T-helper 2 cell (primary cell): Measurements from ENCODE around the gene DBNL.
A peak's percentile ranks its signal among the peaks of the same experiment; 100 is the strongest.

Source experiments
- DNase-seq, 5 experiments: peaks; one replicate each; pipeline versions ENCODE4 v3.0.0 to v3.0.0-alpha.2; 2012 to 2022

Gene DBNL

GRCh38 chr7:44043902-44044301, 600 bp upstream of the DBNL start:
- no peak for DNase-seq

- DNase-seq, result peak in 1 of 5 experiments; percentile 61
Measured at GRCh38 chr7:44045226-44046014, 918 bp downstream of the DBNL start.

- peak in 2 of 5 experiments; percentile 67 to 78 for DNase-seq
Measured at GRCh38 chr7:44046321-44047061, 2.0 kb downstream of the DBNL start.

- no peak for DNase-seq
Measured at GRCh38 chr7:44048031-44048795, 3.7 kb downstream of the DBNL start.

GRCh38 chr7:44050121-44050914, 5.8 kb downstream of the DBNL start:
- DNase-seq, result no peak

GRCh38 chr7:44050915-44051560, 6.5 kb downstream of the DBNL start:
- DNase-seq, result no peak

- DNase-seq, result no peak
Measured at GRCh38 chr7:44051611-44052220, 7.2 kb downstream of the DBNL start.

- no peak for DNase-seq
Measured at GRCh38 chr7:44052771-44053365, 8.4 kb downstream of the DBNL start.

GRCh38 chr7:44056681-44057080, 12.2 kb downstream of the DBNL start:
- DNase-seq, result no peak

- DNase-seq, result no peak
Measured at GRCh38 chr7:44057181-44057848, 12.8 kb downstream of the DBNL start.

- no peak for DNase-seq
Measured at GRCh38 chr7:44057849-44058758, 13.6 kb downstream of the DBNL start.

- DNase-seq, result no peak
Measured at GRCh38 chr7:44058759-44059218, 14.3 kb downstream of the DBNL start.

- no peak for DNase-seq
Measured at GRCh38 chr7:44059219-44060090, 15.0 kb downstream of the DBNL start.

- DNase-seq, result no peak
Measured at GRCh38 chr7:44060091-44060947, 15.8 kb downstream of the DBNL start.

- no peak for DNase-seq
Measured at GRCh38 chr7:44060948-44061644, 16.6 kb downstream of the DBNL start.

- DNase-seq, result no peak
Measured at GRCh38 chr7:44061645-44062179, 17.2 kb downstream of the DBNL start.
